HG03175 (cell line): ENCODE results near the gene TRAPPC8.
"Not testable (repeated sequence)": the region's sequence is repeated elsewhere in the genome, so short reads cannot be mapped to it uniquely, and the experiment has no call there.

ENCODE experiments used
- ATAC-seq: cut with Tn5 transposase; IDR thresholded peaks from one replicate; pipeline ENCODE4 v1.9.1; 2021; ENCODE audit warnings: mild to moderate bottlenecking, moderate library complexity; ENCODE audit not compliant: unreplicated experiment

TRAPPC8 gene

DNA sequence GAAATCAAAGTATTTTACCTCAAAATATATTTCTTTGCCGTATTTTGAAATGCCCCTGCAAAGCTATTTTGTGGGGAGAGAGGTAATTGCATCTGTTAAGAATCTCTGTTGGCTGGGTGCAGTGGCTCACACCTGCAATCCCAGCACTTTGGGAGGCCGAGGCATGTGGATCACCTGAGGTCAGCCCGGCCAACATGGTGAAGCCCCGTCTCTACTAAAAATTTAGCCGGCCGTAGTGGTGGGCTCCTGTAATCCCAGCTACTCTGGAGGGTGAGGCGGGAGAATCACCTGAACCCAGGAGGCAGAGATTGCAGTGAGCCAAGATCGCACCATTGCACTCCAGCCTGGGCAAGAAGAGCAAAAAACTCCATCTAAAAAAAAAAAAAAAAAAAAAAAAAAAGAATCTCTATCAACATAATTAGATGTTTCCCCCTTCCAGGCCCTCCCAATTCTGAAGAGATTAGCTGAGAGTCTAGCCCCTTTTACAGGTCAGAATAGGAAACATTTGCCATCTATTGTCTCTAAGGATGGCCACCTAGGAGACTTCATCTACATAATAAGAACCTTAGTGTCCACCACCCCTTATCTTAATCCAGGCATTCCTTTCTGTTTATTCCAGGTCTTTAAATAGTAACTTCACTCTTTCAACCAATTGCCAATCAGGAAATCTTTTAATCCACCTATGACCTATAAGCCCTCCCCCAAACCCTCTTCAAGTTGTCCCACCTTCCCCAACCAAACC lies 3.5 kb upstream of the TRAPPC8 start:
- ATAC-seq = no peak

DNA sequence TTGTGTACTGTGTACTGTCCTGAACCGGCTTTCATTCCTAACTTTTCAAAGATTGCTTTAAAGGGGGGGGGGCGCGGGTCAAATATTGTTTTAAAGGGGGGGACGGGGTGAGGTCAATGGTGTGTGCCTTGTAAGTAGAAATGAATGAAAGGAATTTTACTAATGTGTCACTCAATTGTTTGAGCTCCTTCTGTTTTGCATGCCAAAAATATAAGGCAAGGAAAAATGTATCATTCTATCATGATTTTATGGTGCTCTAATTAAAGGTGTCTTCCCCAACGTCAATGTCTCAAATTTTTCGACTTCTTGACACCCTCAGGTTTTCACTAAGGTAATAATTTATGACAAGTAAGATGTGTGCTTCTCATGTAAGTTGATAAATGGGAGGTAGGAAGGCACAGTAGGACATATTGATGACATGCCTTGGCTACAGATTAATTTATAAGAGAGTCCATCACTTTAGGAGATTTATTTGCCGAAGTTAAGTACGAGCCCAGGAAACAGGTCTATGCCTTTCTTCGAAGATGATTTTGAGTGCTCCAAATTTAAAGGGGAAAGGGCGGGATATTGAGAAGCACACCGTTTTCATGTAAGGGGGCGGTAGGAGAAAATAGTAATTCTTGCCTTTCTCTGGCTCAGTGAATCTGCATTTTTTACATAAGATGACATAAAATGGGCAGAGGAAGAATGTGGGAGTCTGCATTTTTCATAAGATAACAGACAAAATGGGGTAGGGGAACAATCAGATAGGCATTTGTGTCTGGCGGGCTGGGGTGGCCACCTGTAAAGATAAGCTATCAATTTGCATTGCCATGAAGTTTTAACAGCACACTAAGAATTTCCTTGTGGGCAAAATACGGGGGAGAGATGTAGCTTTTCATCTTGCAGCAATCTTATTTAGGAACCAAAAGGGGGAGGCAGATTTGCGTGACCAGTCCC lies 1.2 kb upstream of the TRAPPC8 start:
- no peak for ATAC-seq

DNA sequence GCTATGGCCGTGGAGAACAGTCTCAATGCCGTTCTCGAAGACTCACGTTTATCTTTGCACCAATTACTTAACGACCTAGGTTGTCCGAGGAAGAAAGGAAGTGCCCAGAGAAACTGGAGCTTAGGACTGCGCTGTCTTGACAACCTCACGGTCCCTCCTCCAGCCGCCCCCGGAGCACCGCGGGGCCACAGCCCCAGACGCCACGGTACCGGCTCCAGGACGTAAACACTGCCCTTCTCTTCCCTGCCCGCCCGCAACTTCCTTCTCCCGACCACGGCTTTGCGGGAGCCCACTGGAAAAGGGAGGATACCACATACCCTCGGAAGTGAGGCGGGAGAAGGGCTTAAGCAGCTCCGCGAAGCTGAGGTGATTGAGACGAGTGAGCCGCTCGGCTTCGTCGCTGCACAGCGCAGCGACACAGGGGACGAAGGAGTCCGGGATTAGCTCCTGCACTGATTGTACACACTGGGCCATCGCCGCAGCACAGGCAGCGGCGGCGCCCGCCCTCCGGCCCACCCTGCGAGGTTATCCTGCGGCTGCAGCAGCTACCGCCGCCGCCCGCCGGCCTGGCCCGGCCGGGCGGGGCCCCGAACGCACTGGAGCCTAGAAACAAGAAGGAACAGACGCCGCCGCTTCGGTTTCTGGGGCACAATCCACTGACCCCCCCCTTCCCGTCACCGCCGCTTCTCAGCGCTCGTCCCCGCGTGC lies 483 bp downstream of the TRAPPC8 start:
- peak; percentile 33 for ATAC-seq

DNA sequence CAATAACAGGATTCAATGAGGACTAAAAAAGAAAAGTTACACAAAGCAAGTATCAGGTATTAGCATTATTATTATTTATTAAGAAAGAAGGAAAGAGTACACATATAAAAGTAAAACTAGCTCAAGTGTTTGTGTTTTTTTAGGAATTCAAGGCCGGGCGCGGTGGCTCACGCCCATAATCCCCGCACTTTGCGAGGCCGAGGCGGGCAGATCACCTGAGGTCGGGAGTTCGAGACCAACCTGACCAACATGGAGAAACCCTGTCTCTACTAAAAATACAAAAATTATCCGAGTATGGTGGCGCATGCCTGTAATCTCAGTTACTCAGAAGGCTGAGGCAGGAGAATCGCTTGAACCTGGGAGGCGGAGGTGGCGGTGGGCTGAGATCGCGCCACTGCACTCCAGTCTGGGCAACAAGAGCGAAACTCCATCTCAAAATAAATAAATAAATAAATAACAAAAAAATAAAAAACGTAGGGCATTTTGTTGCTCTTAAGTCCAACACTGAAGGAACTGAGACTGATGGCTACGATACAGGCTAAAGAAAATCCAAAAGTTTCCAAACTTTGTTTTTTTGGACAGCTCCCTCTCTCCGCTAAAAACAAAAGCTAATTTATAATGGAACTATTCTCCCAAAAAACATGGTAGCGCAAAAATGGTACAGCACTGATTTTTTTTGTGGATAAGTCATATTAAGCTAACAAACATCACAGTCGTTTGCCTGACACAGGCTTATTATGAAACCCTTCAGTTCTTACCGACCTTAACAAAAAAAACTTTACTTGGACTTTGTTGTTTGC lies 1.7 kb downstream of the TRAPPC8 start:
- no peak for ATAC-seq

DNA sequence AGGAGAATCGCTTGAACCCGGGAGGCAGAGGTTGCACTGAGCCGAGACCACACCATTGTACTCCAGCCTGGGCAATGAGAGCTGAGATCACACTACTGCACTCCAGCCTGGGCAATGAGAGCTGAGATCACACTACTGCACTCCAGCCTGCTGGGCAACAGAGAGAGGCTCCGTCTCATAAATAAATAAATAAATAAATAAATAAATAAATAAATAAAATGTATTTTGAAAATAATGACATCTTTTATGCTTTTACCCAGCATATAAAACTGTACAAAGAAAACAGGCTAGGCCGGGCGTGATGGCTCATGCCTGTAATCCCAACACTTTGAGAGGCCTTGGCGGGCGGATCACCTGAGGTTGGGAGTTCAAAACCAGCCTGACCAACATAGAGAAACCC lies 8.2 kb downstream of the TRAPPC8 start:
- ATAC-seq = not testable (repeated sequence)

DNA sequence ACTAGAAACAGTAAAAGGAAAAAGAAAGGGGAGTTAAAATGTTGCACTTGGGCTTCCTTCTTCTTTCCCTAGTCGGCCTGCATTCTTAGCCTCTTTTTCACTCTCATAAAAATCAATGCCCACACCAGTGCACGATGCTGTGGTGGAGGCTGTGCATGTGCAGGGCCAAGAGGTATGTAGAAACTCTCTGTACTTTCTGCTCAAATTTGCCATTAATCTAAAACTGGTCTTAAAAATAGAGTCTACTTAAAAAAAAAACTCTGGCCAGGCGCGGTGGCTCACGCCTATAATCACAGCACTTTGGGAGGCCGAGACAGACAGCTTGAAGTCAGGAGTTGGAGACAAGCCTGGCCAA lies 11.1 kb downstream of the TRAPPC8 start:
- ATAC-seq = no peak

DNA sequence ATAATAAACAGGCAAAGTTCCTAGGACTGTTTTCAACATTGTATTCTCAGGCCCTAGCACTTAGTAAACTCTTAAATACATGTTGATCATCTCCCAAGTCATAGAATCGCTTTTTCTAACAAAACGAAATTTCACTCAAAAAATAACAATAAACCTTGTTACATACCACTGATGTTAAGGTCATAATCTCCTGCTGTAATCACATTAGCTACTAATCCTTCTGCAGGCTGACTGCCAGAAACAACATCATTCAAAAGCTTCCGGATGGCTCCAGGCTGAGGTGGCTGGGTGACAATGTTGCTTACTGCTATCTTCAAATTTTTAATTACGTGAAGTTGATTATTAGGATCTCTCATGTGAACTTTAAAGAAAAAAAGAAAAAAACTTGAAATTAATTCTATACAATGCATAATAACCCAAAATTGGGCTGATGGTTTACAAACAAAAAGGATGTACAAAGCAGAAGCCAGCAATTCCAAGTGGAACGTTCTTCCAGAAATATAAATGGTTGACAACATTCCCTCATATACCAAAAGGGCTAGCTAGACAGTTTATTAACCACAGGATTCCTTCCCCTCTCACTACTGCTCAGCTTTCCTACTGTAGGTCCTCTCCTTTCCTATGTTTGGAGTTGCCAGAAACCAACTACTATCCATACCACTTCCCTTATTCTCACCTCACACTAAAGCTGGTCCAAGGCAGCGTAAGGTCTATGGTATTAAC lies 11.6 kb downstream of the TRAPPC8 start:
- no peak for ATAC-seq

DNA sequence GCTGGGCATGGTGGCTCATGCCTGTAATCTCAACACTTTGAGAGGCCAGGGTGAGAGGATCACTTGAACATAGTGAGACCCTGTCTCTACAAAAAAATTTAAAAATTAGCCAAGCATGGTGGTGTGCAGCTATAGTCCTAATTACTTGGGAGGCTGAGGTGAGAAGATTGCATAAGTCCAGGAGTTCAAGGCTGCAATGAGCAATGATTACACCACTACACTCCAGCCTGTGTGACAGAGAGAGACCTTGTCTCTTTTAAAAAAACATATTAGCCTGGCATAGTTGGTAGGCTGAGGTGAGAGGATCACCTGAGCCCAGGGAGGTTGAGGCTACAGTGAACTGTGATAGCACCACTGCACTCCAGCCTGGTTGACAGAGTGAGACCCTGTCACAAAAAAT lies 13.7 kb downstream of the TRAPPC8 start:
- no peak for ATAC-seq

DNA sequence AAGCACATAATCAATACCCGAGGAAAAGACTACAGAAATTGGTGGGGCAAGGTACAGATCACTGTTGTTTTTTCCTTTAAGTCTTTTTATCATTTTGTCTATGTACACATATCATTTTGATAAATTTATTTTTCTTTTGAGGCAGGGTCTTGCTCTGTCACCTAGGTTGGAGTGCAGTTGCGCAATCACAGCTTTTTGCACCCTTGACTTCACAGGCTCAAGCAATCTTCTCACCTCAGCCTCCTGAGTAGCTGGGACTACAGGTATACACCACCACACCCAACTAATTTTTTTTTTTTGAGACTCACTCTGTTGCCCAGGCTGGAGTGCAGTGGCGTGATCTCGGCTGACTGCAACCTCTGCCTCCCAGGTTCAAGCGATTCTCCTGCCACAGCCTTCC lies 15.9 kb downstream of the TRAPPC8 start:
- not testable (repeated sequence) for ATAC-seq

DNA sequence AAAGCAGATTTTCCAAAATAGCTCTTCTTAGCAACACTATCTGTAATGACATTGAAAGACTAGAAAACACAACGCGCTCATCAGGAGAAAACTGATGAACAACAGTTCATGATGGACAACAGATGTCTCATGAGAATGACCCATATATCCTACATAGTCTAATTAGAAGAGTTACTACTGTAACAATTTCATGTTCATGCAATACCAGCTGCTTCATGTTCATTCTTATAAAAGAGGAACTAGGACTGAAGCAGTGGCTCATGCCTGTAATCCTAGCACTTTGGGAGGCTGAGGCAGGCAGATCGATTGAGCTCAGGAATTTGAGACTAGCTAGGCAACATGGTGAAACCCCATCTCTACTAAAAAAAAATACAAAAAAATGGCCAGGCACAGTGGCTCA lies 22.7 kb downstream of the TRAPPC8 start:
- ATAC-seq = no peak

DNA sequence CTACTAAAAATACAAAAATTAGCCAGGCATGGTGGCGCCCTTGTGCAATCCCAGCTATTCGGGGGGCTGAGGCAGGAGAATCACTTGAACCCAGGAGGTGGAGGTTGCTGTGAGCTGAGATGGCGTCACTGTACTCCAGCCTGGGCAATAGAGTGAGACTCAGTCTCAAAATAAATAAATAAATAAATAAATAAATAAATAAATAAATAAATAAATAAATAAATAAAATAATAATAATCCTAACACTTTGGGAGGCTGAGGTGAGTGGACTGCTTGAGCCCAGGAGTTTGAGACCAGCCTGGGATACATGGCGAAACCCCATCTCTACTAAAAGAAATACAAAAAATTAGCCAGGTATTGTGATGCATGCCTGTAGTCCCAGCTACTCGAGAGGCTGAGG lies 23.6 kb downstream of the TRAPPC8 start:
- not testable (repeated sequence) for ATAC-seq

DNA sequence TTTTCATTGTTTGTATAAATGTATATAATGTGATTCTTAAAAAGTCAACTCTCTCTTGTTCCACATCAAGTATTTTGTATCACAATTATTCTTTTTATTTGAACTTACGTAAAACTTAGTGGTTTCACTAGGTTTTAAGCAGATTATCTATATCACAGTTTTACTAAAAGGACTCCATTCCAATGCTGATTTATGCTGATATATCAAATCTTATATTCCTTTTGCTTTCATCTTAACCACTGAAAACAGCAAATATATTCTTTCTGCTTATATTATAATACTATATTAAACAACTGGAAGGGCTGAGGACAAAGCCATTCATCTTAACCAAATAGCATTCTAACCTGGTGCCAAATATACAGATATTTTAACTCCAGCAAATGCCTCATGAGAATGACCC lies 24.2 kb downstream of the TRAPPC8 start:
- no peak for ATAC-seq

DNA sequence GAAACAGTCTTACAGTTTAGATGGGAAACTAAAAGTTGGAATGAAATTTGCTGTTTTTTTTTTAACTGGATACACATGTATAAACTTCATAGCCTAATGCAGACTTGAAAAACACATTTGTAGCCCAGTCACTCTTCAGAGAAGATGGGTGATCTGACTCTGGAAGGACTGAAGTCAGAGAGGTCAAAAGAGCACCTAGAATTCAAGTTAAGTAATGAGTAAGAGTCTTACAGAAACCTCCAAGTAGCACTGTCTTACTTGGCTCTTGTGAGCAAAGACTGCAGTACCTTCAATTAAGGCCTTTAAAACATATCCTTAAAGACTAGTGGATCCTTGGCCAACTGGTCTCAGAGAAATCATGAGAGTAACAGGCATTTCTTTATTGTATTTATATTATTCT lies 41.9 kb downstream of the TRAPPC8 start:
- no peak for ATAC-seq

DNA sequence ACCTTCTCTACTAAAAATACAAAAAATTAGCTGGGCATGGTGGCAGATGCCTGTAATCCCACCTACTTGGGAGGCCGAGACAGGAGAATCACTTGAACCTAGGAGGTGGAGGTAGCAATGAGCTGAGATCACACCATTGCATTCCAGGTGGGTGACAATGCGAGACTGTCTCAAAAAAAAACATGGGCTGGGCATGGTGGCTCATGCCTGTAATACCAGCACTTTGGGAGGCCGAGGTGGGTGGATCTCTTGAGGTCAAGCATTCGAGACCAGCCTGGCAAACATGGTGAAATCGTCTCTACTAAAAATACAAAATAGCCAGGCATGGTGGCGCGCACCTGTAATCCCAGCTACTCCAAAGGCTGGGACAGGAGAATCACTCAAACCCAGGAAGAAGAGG lies 43.2 kb downstream of the TRAPPC8 start:
- ATAC-seq = not testable (repeated sequence)

DNA sequence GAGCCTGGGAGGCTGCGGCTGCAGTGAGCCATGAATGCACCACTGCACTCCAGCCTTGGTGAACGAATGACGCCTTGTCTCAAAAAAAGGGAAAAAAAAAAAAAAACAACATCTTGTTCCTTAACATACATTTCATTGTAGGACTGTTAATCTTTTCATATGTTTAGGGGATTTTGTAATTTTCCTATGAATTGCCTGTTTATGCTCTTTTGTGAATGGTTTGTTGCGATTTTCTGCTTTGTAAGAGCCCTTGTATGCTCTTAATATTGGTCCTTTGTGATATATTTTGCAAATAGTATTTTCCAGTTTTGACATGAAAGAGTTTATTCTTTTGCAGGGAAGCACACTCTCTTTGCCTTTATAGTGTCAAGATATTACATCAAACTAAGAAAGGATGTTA lies 50.0 kb downstream of the TRAPPC8 start:
- no peak for ATAC-seq

DNA sequence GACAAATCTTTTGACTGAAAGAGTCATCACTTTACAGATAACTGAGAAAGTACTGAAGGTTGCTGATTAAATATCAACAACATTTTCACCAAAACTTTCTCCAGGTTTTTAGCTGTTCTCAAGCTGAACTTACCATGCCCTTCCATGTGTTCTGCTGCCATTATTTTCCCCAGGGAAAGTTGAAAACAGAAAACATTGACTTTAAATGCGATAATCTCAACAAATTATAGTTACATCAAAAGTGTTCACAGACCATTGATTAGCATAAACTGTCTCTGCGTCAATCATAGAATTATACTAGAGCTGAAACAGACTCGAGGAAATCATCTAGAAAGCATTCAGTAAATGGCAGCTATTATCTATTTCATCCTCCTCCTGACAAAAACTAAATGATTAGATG lies 51.4 kb downstream of the TRAPPC8 start:
- no peak for ATAC-seq

DNA sequence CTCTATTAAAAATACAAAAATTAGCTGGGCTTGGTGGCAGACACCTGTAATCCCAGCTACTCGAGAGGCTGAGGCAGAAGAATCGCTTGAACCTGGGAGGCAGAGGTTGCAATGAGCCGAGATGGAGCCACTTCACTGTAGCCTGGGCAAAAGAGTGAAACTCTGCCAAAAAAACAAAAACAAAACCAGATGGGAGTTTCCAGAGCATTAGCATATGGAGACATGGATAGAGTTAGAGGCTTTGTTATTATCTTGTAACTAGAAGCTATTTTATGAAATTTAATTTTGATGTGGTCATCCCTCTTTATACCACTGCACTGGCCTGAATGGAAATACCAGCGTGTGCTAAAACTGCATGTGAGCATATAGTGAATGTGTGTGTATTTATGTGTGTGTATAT lies 58.9 kb downstream of the TRAPPC8 start:
- ATAC-seq = no peak

DNA sequence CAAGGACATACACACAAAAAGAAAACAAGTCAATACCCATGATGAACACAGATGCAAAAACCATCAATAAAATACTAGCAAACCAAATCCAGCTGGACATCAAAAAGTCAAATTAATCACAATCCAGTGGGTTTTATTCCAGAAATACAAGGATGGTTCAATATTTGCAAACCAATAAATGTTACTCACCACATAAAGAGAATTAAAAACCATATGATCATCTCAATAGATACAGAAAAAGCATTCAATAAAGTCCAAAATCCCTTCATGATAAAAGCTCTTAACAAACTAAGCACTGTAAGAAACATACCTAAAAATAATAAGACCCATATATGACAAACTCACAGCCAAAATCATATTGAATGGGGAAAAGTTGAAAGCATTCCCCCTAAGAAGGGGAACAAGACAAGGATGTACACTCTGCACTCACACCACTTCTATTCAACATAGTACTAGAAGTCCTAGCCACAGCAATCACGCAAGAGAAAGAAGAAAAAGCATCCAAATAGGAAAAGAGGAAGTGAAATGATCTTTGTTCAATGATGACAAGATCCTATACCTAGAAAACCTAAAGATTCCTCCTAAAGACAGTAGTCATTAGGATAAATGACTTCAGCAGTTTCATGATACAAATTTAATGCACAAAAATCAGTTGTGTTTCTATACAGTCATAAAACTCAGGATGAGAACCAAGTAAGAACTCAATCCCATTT lies 62.6 kb downstream of the TRAPPC8 start:
- no peak for ATAC-seq

DNA sequence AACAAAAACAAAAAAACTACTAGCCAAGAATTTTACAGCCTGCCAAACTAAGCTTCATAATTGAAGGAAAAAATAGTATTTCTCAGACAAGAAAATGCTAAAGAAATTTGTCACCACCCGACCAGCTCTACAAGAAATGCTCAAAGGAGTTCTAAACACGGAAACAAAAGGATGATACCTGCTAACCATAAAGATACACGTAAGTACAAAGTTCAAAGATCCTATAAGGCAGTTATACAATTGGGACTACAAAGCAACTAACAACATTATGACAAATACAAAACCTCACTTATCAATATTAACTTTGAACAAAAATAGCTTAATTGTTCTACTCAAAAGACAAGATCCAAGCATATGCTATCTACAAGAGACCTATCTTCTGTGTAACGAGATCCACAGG lies 64.6 kb downstream of the TRAPPC8 start:
- no peak for ATAC-seq

DNA sequence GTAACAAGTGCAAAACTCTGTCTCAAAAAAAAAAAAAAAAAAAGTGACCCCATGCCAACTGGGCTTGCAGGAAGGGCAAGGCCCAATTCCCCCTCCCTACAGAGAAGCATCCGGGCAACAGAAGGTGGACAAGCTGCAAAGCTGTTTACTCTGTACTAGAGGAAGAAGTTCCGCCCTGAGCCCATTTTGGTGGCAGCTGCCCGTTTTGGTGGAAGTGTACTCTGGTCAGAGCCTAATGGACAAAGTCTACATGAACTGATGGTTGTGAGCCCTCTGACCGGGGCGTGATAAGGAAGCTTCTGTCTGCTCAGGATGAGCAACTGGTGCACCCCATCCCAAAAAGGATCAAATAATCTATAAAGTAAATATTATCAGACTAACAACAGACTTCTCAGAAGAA lies 65.0 kb downstream of the TRAPPC8 start:
- no peak for ATAC-seq
